Stimulated activated effector memory CD8-positive, alpha-beta T cell treated with anti-CD3 and anti-CD28 coated beads, Interleukin-12 subunit alpha, Interleukin-12 subunit beta, amount 100 ng/mL, for 72 hours (primary cell): Measurements from ENCODE around the gene METTL2B.
"Not testable (repeated sequence)": the region's sequence is repeated elsewhere in the genome, so short reads cannot be mapped to it uniquely, and the experiment has no call there.

Source experiments
- ATAC-seq: fragments of 150-1000 bp; cut with Tn5 transposase; 2 replicates; pipeline ENCODE4 v1.10.0; 2021
- DNase-seq, 2 donors: peaks; one replicate each; pipeline ENCODE4 v3.0.0; 2021 to 2022; ENCODE audit warnings: low spot score in 2 of 2
- H3K27ac Mint-ChIP-seq: one replicate; pipeline ENCODE4 v1.8.0; 2022; ENCODE audit warnings: mild to moderate bottlenecking, mixed read lengths
- H3K36me3 Mint-ChIP-seq: one replicate; pipeline ENCODE4 v1.8.0; 2022; ENCODE audit warnings: mild to moderate bottlenecking, mixed read lengths
- H3K4me1 Mint-ChIP-seq: one replicate; pipeline ENCODE4 v1.8.0; 2022; ENCODE audit warnings: mixed read lengths
- H3K4me3 Mint-ChIP-seq: one replicate; pipeline ENCODE4 v1.8.0; 2022; ENCODE audit warnings: mild to moderate bottlenecking, mixed read lengths
- H3K9me3 Mint-ChIP-seq: one replicate; pipeline ENCODE4 v1.8.0; 2022; ENCODE audit warnings: mixed read lengths

The METTL2B gene, protein sequence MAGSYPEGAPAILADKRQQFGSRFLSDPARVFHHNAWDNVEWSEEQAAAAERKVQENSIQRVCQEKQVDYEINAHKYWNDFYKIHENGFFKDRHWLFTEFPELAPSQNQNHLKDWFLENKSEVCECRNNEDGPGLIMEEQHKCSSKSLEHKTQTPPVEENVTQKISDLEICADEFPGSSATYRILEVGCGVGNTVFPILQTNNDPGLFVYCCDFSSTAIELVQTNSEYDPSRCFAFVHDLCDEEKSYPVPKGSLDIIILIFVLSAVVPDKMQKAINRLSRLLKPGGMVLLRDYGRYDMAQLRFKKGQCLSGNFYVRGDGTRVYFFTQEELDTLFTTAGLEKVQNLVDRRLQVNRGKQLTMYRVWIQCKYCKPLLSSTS

DNA sequence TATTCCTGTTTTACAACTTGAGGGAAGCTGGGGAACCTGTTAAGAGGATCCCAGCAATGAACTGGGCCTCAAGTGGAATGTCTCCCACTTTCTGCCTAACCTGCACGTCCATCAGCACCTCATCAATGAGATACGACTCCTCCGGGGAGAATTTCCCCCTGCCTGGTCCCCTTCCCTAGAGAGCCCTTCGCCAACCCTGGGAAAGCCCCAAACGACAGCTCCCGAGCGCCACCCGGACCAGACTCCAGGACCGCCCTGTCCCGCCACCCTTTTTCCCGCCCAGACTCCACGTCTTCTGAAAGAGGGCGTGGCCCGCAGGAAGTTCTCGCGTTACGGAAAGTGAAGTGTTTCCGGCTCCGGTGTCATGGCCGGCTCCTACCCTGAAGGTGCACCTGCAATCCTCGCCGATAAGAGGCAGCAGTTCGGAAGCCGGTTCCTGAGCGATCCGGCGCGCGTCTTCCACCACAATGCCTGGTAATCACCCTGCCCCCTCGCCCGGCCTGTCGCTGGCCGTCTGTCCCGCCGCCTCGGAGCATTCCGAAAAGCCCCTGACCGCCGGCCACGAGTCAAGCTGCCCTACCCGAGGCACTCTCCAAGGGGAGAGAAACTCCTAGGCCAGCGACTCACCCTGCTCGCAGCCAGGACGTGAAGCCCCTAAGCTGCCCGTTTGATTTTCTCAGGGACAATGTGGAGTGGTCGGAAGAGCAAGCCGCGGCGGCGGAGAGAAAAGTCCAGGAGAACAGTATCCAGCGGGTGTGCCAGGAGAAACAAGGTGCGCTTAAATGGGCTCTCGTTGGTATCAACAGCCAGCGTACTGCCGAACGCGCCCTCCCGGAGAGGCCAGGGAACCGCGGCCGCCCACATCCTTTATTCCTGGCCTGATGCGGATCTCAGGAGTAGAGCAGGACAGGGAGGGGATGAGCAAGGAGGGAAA lies at the start of gene METTL2B:
Gene METTL2B (plus strand): TSS at position 347 of the 934 bp plus-strand sequence. CDS start 18 bp downstream, at position 365.
- H3K36me3 Mint-ChIP-seq = peaks cover 51% of the 10 kb centered on the region
- ATAC-seq = peak; percentile 95
- peak; percentile 75 to 95 for DNase-seq
- H3K9me3 Mint-ChIP-seq = not testable (repeated sequence)
- H3K4me3 Mint-ChIP-seq = peak within 1 kb of the TSS; percentile 98
- H3K27ac Mint-ChIP-seq = peak within 1 kb of the TSS; percentile 98
- H3K4me1 Mint-ChIP-seq = peaks cover 17% of the 10 kb centered on the region

DNA sequence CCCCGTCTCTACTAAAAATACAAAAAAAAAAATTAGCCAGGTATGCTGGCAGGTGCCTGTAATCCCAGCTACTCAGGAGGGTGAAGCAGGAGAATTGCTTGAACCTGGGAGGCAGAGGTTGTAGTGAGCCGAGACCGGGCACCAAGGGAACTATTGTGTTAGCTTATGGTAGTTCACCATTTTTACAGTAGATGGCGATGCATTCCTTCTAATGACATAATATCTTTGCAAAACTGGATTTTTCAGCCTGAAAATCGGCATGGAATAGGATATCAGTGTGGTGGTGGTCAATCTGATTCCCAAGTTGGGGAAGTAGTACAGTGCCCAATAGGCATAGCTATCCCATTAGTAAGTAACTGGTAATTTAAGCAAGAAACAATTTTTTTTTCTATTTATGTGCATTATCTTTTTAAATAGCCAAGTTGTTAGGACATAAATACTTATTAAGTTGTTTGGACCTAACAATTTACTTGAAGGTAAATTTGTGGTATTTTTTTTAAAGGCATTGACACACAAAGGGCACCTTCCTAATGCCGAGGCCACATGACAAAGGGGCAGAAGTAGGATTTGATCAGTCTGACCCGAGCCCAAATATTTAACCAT lies 49.2 kb upstream of the METTL2B start:
- ATAC-seq = peak; percentile 36
- peaks cover 28% of the 10 kb centered on the region for H3K4me1 Mint-ChIP-seq
- no peak for DNase-seq
- no peak overlapping the region for H3K27ac Mint-ChIP-seq
- H3K9me3 Mint-ChIP-seq = no peaks in the 10 kb centered on the region
- no peak overlapping the region for H3K4me3 Mint-ChIP-seq
- H3K36me3 Mint-ChIP-seq = no peaks in the 10 kb centered on the region

DNA sequence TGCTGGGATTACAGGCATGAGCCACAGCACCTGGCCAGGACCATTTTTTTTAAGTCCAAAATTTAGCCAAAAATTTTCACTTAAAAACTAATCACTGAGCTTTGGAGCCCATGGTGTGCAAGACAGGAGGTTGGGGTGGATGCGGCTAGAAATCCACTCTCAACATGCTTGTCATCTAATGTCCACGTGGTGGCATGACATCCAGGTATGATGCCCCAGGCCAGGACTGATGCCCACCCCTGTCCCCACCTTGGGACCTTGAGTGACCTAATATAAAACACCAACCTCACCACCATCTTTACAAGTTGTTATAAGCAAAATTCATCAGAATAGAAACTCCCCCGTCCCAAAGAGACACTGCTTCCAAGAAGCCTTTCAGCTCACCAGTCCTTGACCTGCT lies 46.3 kb upstream of the METTL2B start:
- H3K27ac Mint-ChIP-seq = no peak overlapping the region
- no peak overlapping the region for H3K4me3 Mint-ChIP-seq
- H3K4me1 Mint-ChIP-seq = peaks cover 13% of the 10 kb centered on the region
- H3K9me3 Mint-ChIP-seq = no peaks in the 10 kb centered on the region
- H3K36me3 Mint-ChIP-seq = no peaks in the 10 kb centered on the region
- ATAC-seq (no peak), DNase-seq (no peak)

DNA sequence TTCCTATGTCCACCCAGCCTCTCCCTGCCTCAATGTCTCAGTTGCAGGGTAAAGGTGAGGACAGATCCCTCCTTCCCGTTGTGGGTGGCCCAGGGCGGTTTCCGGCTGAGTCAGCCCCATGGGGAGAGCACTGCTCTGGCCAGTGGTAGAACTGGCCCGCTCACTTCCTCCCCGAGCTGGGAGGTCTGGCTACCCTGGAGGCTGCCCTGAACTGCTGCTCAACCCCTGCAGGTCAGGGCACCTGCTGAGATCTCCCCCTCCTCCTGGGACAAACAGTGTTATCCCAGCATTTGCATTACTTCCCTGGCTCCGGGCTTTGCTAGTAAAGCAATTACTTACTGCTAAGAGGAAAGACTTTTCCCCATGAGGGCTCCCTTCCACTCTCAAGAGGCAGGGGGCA lies 45.3 kb upstream of the METTL2B start:
- Mint-ChIP-seq H3K9me3 (no peaks in the 10 kb centered on the region), H3K4me1 (peaks cover 13% of the 10 kb centered on the region), H3K4me3 (no peak overlapping the region), H3K36me3 (no peaks in the 10 kb centered on the region), H3K27ac (no peak overlapping the region)
- DNase-seq = no peak
- no peak for ATAC-seq

DNA sequence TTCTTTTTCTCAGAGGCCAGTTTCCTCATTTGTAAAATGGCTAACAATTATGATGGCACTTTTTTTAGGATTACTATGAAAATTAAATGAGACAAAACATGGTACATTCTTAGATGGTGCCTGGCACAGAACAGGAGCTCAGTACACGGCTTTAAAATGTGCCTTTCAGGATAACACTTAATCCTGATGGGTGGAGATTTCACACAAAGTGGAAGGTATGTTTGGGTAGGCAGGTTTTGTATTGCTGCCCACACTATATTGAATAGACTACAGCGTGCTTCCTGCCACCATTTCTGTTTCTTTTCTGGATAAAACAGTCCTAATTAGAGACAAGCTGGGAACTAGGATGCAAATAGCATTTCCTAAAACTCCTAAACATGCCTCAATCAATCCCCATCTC lies 44.8 kb upstream of the METTL2B start:
- no peak for DNase-seq
- H3K9me3 Mint-ChIP-seq = no peaks in the 10 kb centered on the region
- ATAC-seq = no peak
- H3K36me3 Mint-ChIP-seq = no peaks in the 10 kb centered on the region
- no peak overlapping the region for H3K4me3 Mint-ChIP-seq
- H3K4me1 Mint-ChIP-seq = peaks cover 13% of the 10 kb centered on the region
- H3K27ac Mint-ChIP-seq = no peak overlapping the region

DNA sequence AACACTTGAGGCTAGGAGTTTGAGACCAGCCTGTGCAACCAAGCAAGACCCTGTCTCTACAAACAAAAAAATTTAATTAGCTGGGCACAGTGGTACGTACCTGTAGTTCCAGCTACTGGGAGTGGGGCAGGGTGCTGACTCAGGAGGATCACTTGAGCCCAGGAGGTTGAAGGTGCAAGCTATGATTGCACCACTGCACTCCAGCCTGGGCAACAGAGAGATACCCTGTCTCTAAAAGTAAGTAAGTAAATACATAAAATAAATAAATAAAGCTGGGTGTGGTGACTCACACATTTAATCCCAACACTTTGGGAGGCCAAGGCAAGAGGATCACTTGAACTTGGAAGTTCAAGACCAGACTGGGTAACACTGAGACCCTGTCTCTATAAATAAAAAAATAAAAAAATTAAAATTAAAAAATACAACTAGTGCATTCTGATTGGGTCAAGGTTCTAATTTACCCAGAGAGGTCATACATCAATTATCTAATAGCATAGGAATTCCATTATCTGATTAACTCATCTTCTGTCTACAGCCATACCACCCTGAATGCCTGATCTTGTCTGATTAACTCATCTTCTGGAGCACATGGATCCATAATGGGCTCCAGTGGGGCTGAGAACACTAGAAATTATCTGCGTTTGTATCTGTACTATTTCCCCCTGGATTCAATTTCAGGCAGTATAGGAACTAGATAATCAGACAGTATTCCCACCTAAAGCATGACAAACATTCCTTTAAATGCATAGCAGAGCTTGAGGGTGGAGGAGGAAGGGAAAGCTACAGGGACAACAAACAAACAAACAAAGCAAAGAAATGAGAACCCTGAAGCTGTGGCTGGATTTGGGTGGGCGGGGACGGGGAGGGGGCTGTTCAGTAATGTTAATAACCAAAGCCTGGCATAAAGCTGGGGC lies 41.9 kb upstream of the METTL2B start:
- DNase-seq (no peak), ATAC-seq (no peak)
- Mint-ChIP-seq H3K4me1 (peaks cover 2% of the 10 kb centered on the region), H3K4me3 (no peak overlapping the region), H3K36me3 (no peaks in the 10 kb centered on the region), H3K27ac (no peak overlapping the region), H3K9me3 (no peaks in the 10 kb centered on the region)

DNA sequence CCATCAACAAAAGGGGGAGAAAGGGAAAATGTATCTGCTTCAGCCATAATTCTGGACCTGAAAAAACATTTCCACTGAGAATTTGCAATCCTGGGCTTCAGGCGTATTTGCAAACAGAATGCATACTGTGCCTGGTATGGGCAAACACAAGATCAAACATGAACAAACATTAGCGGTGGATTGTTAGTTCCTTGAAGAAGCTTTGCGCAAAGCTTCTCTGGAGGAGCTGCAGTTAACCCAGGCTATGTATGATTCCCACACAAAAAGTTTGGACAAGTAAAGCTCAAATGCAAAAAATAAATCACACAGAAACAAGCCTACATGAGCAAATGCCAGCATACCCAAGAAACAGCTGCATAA lies 41.2 kb upstream of the METTL2B start:
- Mint-ChIP-seq H3K4me3 (no peak overlapping the region), H3K27ac (no peak overlapping the region), H3K36me3 (no peaks in the 10 kb centered on the region), H3K9me3 (no peaks in the 10 kb centered on the region), H3K4me1 (no peaks in the 10 kb centered on the region)
- DNase-seq (no peak), ATAC-seq (no peak)

DNA sequence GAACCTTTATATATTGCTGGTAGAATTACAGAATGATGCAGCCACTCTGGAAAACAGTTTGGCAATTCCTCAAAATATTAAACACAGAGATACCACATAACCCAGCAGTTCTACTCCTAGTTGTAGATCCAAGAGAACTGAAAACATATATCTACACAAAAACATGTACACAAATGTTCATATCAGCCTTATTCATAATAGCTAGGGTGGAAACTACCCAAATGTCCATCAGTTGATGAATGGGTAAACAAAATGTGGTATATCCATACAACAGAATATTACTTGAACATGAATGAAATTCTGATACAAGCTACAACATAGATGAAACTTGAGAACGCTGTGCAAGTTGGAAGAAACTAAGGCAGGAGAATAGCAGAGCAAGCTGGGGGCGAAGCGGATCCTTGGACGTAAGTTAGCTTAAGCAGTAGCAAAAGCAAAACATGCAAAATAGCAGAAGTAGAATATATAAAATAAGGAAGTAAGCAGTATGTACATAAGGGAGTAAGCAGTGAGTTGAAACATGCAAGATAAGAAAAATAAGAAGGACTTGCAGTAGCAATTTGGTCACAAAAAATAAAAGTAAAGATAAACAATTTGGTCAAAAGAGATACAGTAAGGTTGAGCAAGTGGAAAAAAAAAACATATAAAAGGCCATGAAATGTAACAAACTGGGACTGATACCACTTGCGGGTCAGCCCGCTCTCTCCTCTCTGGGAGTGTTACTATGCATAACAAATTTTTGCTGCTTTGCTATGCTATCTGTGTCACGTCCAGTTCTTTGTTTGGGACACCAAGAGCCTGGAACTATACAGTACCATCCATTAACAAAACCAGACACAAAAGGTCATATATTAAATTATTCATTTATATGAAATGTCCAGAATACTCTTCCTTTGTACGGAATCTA lies 38.9 kb upstream of the METTL2B start:
- DNase-seq (no peak), ATAC-seq (no peak)
- Mint-ChIP-seq H3K4me1 (no peaks in the 10 kb centered on the region), H3K9me3 (no peaks in the 10 kb centered on the region), H3K4me3 (no peak overlapping the region), H3K36me3 (no peaks in the 10 kb centered on the region), H3K27ac (no peak overlapping the region)

DNA sequence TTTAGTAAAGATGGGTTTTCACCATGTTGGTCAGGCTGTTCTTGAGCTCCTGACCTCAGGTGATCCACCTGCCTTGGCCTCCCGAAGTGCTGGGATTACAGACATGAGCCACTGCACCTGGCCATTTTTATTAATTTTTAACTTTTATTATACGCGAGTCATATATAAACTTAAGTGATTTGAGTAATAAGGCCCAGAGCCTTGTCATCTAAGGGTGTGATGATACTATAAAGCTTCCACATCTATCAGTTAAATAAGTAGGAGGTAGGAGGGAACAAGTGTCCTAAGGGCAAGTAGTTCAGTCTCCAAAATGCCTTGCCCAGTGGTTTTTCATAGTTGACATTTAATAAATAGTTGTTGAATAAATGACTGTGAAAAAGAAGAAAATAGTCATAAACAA lies 34.2 kb upstream of the METTL2B start:
- H3K36me3 Mint-ChIP-seq = no peaks in the 10 kb centered on the region
- H3K27ac Mint-ChIP-seq = no peak overlapping the region
- DNase-seq = no peak
- no peak overlapping the region for H3K4me3 Mint-ChIP-seq
- H3K4me1 Mint-ChIP-seq = peaks cover 18% of the 10 kb centered on the region
- no peak for ATAC-seq
- no peaks in the 10 kb centered on the region for H3K9me3 Mint-ChIP-seq

DNA sequence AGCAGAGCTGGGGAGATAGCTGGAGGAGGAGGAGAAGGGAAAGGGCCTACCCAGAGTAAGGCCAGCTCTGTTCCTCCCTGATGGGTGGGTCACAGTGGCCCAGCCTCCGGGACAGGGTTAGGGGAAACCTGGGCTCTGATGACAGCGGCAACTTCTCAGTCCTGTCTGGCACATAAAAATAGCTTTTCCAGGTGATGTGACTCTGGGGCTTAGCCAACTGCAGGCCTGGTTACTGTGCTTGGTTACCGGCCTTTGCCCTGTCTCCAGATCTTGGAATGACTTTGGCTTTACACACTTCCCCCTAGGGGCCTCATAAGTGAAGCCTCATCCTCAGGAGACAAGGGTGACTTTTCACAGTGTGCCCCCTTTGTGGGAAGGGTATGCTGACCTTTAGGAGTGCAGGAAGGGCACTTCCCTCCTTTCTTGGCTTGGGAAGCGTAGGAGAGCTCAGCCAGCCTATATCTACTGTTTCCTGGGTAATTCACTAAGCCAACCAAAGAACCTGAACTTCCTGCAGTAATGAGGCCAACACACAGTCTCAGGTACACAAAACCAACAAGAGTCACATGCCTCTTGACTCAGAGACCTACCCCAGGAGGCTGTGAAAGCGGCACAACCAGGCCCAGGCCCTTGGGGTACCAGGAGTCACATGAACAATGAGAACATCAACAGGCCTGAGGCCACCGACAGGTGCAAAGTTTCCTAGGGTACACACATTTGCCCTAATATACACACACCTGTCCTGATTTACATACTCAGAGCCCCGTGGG lies 32.5 kb upstream of the METTL2B start:
- ATAC-seq = peak; percentile 90
- H3K27ac Mint-ChIP-seq = peak overlapping the region; percentile 23
- H3K4me1 Mint-ChIP-seq = peaks cover 31% of the 10 kb centered on the region
- no peak overlapping the region for H3K4me3 Mint-ChIP-seq
- no peak for DNase-seq
- peaks cover 5% of the 10 kb centered on the region for H3K36me3 Mint-ChIP-seq
- H3K9me3 Mint-ChIP-seq = no peaks in the 10 kb centered on the region

DNA sequence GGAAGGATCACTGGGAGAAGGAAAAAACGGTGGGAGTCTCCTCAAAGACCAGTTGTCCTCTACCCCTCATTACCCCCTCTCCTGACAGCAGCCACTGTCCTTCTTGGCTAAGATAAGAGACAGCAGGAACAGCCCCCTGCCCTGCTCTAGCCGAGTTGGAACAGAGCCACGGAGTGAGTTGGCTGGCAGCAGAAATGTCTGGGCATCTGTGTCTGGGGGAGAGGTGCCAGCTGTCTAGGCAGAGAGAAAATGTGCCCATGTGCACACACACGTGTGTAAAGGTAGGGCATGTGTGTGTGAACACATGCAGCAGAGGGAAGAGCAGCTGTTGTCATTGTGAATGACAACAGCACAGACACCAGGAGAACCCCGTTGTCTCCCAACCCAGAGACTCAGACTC lies 30.2 kb upstream of the METTL2B start:
- no peak for DNase-seq
- H3K36me3 Mint-ChIP-seq = peaks cover 11% of the 10 kb centered on the region
- H3K27ac Mint-ChIP-seq = no peak overlapping the region
- ATAC-seq = no peak
- H3K9me3 Mint-ChIP-seq = no peaks in the 10 kb centered on the region
- H3K4me3 Mint-ChIP-seq = no peak overlapping the region
- peaks cover 47% of the 10 kb centered on the region for H3K4me1 Mint-ChIP-seq

DNA sequence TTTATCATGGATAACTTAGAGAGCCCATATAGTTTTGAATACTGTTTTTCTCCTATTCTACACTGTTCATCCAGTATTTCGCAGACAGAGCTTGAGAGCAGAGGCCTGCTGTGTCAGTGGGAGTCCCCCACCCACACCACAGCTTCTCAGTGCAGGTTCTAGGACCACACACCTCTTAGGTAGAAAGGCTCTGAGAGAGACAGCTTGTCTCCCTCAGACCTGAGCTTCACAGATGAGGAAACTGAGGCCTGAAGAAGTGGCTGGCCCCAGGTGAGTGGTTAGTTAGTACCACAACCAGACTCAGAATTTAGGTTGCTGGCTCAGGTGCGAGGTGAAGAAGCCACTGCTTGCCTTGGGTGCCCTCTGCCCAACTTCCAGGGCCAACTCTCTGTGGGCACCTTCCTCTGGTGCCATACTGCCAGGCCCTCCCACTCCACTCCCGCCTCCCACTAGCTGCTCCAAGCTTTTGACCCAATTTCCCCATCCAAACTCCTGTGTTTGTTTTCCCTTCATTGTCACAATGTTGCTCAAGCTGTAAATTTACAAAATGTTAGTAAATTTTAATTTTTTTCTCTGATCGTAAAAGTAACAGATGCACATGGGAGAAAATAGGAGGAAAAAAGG lies 28.5 kb upstream of the METTL2B start:
- Mint-ChIP-seq H3K9me3 (no peaks in the 10 kb centered on the region), H3K36me3 (peaks cover 11% of the 10 kb centered on the region), H3K4me1 (peaks cover 64% of the 10 kb centered on the region), H3K27ac (peak overlapping the region; percentile 58), H3K4me3 (peak overlapping the region; percentile 2)
- ATAC-seq (peak; percentile 58), DNase-seq (no peak)

DNA sequence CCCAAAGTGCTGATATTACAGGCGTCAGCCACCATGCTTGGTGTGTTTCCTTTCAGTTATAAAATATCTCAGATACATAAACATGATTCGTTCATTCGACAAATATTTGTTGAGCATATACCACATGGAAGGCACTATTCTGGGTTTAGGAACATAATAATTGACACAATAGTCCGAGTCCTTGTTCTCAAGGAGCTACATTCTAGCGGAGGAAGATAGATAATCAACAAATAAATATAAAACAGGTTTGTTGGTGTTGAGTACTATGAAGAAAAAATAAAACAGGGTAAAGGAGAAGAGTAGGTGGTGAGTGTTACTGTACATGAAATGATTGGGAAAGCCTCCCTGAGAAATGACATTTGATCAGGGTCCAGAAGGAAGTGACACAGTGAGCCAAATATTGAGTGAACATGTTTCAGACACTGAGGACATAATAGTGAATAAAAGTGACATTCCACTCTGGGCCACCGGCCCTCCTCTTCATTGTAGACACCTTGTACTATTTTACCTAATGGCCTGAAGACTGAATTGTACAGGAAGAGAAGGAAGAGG lies 27.7 kb upstream of the METTL2B start:
- DNase-seq = no peak
- peaks cover 57% of the 10 kb centered on the region for H3K4me1 Mint-ChIP-seq
- ATAC-seq = no peak
- peaks cover 11% of the 10 kb centered on the region for H3K36me3 Mint-ChIP-seq
- peak overlapping the region; percentile 2 for H3K4me3 Mint-ChIP-seq
- H3K27ac Mint-ChIP-seq = no peak overlapping the region
- H3K9me3 Mint-ChIP-seq = no peaks in the 10 kb centered on the region
